B cell (primary cell): ENCODE measurements around the gene YJEFN3. TPM values are rescaled to one million over a fixed set of nuclear protein-coding genes. Genes with fewer than 3 reads are reported as not detected.

Experiments
- ATAC-seq: fragments of 200-7000 bp; cut with Tn5 transposase; one replicate; pipeline ENCODE4 v1.10.0; 2021; ENCODE audit warnings: low read depth, mild to moderate bottlenecking, moderate number of reproducible peaks, moderate library complexity
- CTCF ChIA-PET: fragments of 350-600 bp; sonication (Branson Sonifier 250); formaldehyde crosslinking; loops from one replicate; lab custom pipeline; 2021; ENCODE audit warnings: antibody characterized with exemption, inconsistent platforms; lab: Charles Lee
- POLR2A ChIA-PET: fragments of 350-600 bp; sonication (Branson Sonifier 250); formaldehyde crosslinking; loops from one replicate; lab custom pipeline; 2021; ENCODE audit warnings: antibody characterized with exemption; lab: Charles Lee
- DNase-seq: peaks from one replicate; pipeline ENCODE4 v3.0.0; 2013
- H2AFZ ChIP-seq: 2 replicates; pipeline ENCODE4 v1.6.1; 2012; ENCODE audit warnings: mild to moderate bottlenecking, low read depth, low read length; ENCODE audit not compliant: insufficient read depth, poor library complexity, severe bottlenecking
- H3K27ac ChIP-seq, 2 donors: 1 replicate in 1 of 2; 2 replicates in 1 of 2; pipeline ENCODE4 v1.5.1; 2012 to 2013; ENCODE audit warnings: low read length in 2 of 2, mild to moderate bottlenecking in 2 of 2, moderate library complexity in 1 of 2
- H3K27me3 ChIP-seq, 4 experiments: fragments of 200-600 bp in 1 of 4; sonication (generic) in 1 of 4; replicated peaks in 1 of 4; 1 replicate in 2 of 4; 2 replicates in 2 of 4; pipeline versions ENCODE4 v1.6.1 to v1.7.0; 2013 to 2016; ENCODE audit warnings: low read length in 3 of 4, mild to moderate bottlenecking in 2 of 4, mixed read lengths in 1 of 4, moderate library complexity in 1 of 4; ENCODE audit not compliant: insufficient read depth in 4 of 4, control insufficient read depth in 3 of 4; ENCODE audit errors: control extremely low read depth in 1 of 4
- H3K36me3 ChIP-seq, 2 experiments: replicated peaks in 1 of 2; 1 replicate in 1 of 2; 2 replicates in 1 of 2; pipeline versions ENCODE4 v1.6.1 to v1.7.1; 2013; ENCODE audit warnings: low read length in 1 of 2; ENCODE audit not compliant: insufficient read depth in 2 of 2, control insufficient read depth in 1 of 2; ENCODE audit errors: control extremely low read depth in 1 of 2, extremely low read depth in 1 of 2
- H3K4me1 ChIP-seq, 2 donors: fragments of 200-600 bp in 1 of 2; sonication (generic) in 1 of 2; 1 replicate in 1 of 2; 2 replicates in 1 of 2; pipeline versions ENCODE4 v1.5.1 to v1.6.1; 2013 to 2017; ENCODE audit warnings: low read length in 2 of 2; ENCODE audit not compliant: control insufficient read depth in 2 of 2, insufficient read depth in 2 of 2
- H3K4me2 ChIP-seq: replicated peaks from 2 replicates; pipeline ENCODE3; 2012; ENCODE audit warnings: mild to moderate bottlenecking, low read depth, low read length; ENCODE audit not compliant: poor library complexity, severe bottlenecking
- H3K4me3 ChIP-seq, 5 experiments: fragments of 200-600 bp in 1 of 5; sonication (generic) in 1 of 5; 1 replicate in 3 of 5; 2 replicates in 2 of 5; pipeline versions ENCODE4 v1.5.1 to v1.7.0; 2011 to 2016; ENCODE audit warnings: low read length in 4 of 5, mild to moderate bottlenecking in 4 of 5, low read depth in 2 of 5, control low read depth in 1 of 5, moderate library complexity in 1 of 5; ENCODE audit not compliant: insufficient read depth in 1 of 5; ENCODE audit errors: control extremely low read depth in 1 of 5, extremely low read depth in 1 of 5
- H3K79me2 ChIP-seq: fragments of 200-600 bp; sonication (generic); one replicate; pipeline ENCODE4 v1.6.0; 2016; ENCODE audit warnings: low read length; ENCODE audit not compliant: control insufficient read depth, insufficient read depth
- H3K9ac ChIP-seq: fragments of 200-600 bp; sonication (generic); 2 replicates; pipeline ENCODE4 v1.6.1; 2017; ENCODE audit warnings: mild to moderate bottlenecking, low read length, moderate library complexity
- H3K9me3 ChIP-seq, 3 donors: one replicate each; pipeline versions ENCODE4 v1.6.1 to v1.7.1; 2013; ENCODE audit warnings: low read length in 2 of 3; ENCODE audit not compliant: control insufficient read depth in 2 of 3, insufficient read depth in 1 of 3; ENCODE audit errors: control extremely low read depth in 1 of 3
- H4K20me1 ChIP-seq: 2 replicates; pipeline ENCODE4 v1.6.0; 2012; ENCODE audit warnings: mild to moderate bottlenecking, low read length; ENCODE audit not compliant: insufficient read depth, control insufficient read depth, poor library complexity, severe bottlenecking
- H3K27ac Mint-ChIP-seq: one replicate; pipeline ENCODE4 v1.8.0; 2021; ENCODE audit warnings: mixed read lengths
- H3K27me3 Mint-ChIP-seq: one replicate; pipeline ENCODE4 v1.8.0; 2021; ENCODE audit warnings: mixed read lengths
- H3K4me1 Mint-ChIP-seq: one replicate; pipeline ENCODE4 v1.8.0; 2021; ENCODE audit warnings: mixed read lengths
- H3K4me3 Mint-ChIP-seq: one replicate; pipeline ENCODE4 v1.8.0; 2021; ENCODE audit warnings: mixed read lengths
- H3K9me3 Mint-ChIP-seq: one replicate; pipeline ENCODE4 v1.8.0; 2022; ENCODE audit warnings: mixed read lengths; ENCODE audit not compliant: insufficient read depth
- EZH2 ChIP-seq: IDR thresholded peaks from 2 replicates; pipeline ENCODE4 v1.6.1; 2012; ENCODE audit warnings: borderline replicate concordance, low read depth, mild to moderate bottlenecking, moderate library complexity, low read length; ENCODE audit not compliant: insufficient read depth, poor library complexity, severe bottlenecking
- WGBS: methylation state at CpG from one replicate; pipeline ENCODE4 v1.1.5; 2013; ENCODE audit warnings: missing lambda C conversion rate; ENCODE audit not compliant: insufficient coverage; 5-methylcytosine and 5-hydroxymethylcytosine counted together
- intact Hi-C: fragments of 100-400 bp; cut with micrococcal nuclease; formaldehyde crosslinking; loops from one replicate; pipeline ENCODE4 v1.10.0; 2022
- polyA plus RNA-seq: library from polyadenylated mRNA; depleted of rRNA; stranded (reverse); fragments of >200 nt; gene quantifications from 2 replicates; pipeline ENCODE4 v1.2.3, GENCODE V29; 2012
- total RNA-seq, 2 donors: library from RNA; stranded (reverse); fragments of 120-200 nt in 1 of 2; gene quantifications; 1 replicate in 1 of 2; 2 replicates in 1 of 2; pipeline versions ENCODE4 v1.2.3 to v1.2.4, GENCODE V29; 2013 to 2022
- TF ChIP-seq, protein P1 (sequence below): fragments of 200-600 bp; IDR thresholded peaks from one replicate; pipeline ENCODE4 v1.8.0; 2022; ENCODE audit warnings: antibody characterized with exemption, mild to moderate bottlenecking

The YJEFN3 gene
- total and polyA plus RNA-seq, 2 donors (not counting 1 experiment from before 2014, with no cell fraction given): 7.1 to 8.8 TPM

DNA sequence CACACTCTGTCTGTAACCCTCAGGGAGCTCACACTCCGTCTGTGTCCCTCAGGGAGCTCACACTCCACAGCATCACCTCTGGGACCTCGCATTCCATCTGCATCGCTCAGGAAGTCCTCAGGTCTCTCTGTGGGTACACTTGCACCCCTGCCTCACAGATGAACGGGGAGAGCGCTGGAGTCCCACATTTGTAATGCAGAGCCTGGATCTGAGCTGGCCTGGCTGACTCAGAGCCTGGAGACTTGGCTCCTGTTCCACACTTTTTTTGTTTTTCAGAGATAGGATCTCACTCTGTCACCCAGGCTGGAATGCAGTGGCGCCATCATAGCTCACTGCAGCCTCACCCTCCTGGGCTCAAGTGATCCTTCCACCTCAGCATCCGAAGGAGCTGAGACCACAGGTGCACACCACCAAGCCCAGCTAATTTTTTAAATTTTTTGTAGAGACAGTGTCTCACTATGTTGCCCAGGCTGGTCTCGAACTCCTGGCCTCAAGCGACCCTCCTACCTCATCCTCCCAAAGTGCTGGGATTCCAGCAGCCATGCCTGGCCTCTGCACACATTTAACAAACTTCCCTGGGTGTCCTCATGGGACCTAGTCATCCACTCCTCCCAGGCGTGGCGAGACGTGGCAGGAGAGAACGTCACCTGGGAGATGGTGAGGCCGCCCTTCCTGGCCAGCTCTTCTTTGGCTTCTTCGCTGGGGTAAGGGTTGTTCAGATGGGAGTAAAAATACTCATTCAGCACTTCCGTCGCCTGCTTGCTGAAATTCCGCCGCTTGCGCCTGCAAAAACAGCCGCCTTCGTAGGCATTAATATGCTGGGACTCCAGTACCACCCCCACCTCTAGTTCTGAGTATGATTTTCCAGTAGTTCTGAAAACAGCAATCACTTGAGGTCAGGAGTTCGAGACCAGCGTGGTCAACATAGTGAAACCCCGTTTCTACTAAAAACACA is 40.4 kb downstream of the YJEFN3 start:
- DNase-seq: no peak
- intact Hi-C loops: no loop called here

More for the DNA sequence above, 40.4 kb downstream of the YJEFN3 start:
- no peaks in the 10 kb centered on the region for H3K27me3 ChIP-seq
- H3K27me3 Mint-ChIP-seq: no peaks in the 10 kb centered on the region
- 95% methylated on average over 16 of the region's 25 CpGs for WGBS
- H3K4me3 Mint-ChIP-seq: no peak overlapping the region
- H3K79me2 ChIP-seq: no peaks in the 10 kb centered on the region
- TF ChIP-seq EZH2: no peak
- TF ChIP-seq, protein P1, sequence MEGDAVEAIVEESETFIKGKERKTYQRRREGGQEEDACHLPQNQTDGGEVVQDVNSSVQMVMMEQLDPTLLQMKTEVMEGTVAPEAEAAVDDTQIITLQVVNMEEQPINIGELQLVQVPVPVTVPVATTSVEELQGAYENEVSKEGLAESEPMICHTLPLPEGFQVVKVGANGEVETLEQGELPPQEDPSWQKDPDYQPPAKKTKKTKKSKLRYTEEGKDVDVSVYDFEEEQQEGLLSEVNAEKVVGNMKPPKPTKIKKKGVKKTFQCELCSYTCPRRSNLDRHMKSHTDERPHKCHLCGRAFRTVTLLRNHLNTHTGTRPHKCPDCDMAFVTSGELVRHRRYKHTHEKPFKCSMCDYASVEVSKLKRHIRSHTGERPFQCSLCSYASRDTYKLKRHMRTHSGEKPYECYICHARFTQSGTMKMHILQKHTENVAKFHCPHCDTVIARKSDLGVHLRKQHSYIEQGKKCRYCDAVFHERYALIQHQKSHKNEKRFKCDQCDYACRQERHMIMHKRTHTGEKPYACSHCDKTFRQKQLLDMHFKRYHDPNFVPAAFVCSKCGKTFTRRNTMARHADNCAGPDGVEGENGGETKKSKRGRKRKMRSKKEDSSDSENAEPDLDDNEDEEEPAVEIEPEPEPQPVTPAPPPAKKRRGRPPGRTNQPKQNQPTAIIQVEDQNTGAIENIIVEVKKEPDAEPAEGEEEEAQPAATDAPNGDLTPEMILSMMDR: no peak
- no peak overlapping the region for H3K4me2 ChIP-seq
- ChIA-PET CTCF (interaction anchor here (0.6 kb wide), 1 partner anchor 571 kb away, joined by 4 read pairs; no protein-coding TSS in a partner anchor), POLR2A (interaction anchor here (0.6 kb wide), 1 partner anchor 12 kb away, joined by 8 read pairs; no protein-coding TSS in a partner anchor)
- H3K9me3 Mint-ChIP-seq: no peaks in the 10 kb centered on the region
- no peak overlapping the region for H3K9ac ChIP-seq
- H3K4me1 ChIP-seq: no peaks in the 10 kb centered on the region
- H3K27ac ChIP-seq: no peak overlapping the region
- no peaks in the 10 kb centered on the region for H3K36me3 ChIP-seq
- no peaks in the 10 kb centered on the region for H4K20me1 ChIP-seq
- H2AFZ ChIP-seq: no peak overlapping the region
- no peaks in the 10 kb centered on the region for H3K4me1 Mint-ChIP-seq
- H3K27ac Mint-ChIP-seq: no peak overlapping the region
- H3K9me3 ChIP-seq: peaks cover 0 to 9% (median 0%) of the 10 kb centered on the region in 3 donors
- no peak for ATAC-seq
- H3K4me3 ChIP-seq: no peak overlapping the region
